Upper lobe of right lung (tissue), 1 donor: ENCODE results near the gene FMNL2. TPM values are rescaled to one million over a fixed set of nuclear protein-coding genes. Genes with fewer than 3 reads are reported as not detected.

Source experiments
- ATAC-seq: fragments of 200-7000 bp; cut with Tn5 transposase; one replicate; pipeline ENCODE4 v1.9.1; 2020; ENCODE audit warnings: mild to moderate bottlenecking, moderate library complexity
- DNase-seq: peaks from one replicate; pipeline ENCODE4 v3.0.0-alpha.2; 2020
- H3K27ac ChIP-seq: fragments of 200-600 bp; one replicate; pipeline ENCODE4 v1.8.0; 2022
- H3K27me3 ChIP-seq: fragments of 200-600 bp; one replicate; pipeline ENCODE4 v1.8.0; 2022; ENCODE audit warnings: mild to moderate bottlenecking
- H3K36me3 ChIP-seq: fragments of 200-600 bp; one replicate; pipeline ENCODE4 v1.8.0; 2022
- H3K4me1 ChIP-seq: fragments of 200-600 bp; one replicate; pipeline ENCODE4 v1.8.0; 2022
- H3K4me3 ChIP-seq: fragments of 200-600 bp; one replicate; pipeline ENCODE4 v1.8.0; 2022; ENCODE audit warnings: mild to moderate bottlenecking
- H3K9me3 ChIP-seq: fragments of 200-600 bp; one replicate; pipeline ENCODE4 v1.8.0; 2022
- intact Hi-C: fragments of 100-400 bp; cut with DNase I; formaldehyde crosslinking; loops from one replicate; pipeline ENCODE4 v1.11.0; 2022
- total RNA-seq: library from RNA; stranded (reverse); fragmentation: NEBNext Ultra II Directional; extraction: Animal tissue kit (Norgen Biotek cat#: 25700); gene quantifications from one replicate; pipeline ENCODE4 v1.2.1, GENCODE V29; 2021
- TF ChIP-seq, protein P1 (sequence below): fragments of 200-600 bp; IDR thresholded peaks from one replicate; pipeline ENCODE4 v1.8.0; 2022; ENCODE audit warnings: antibody characterized with exemption
- donor health status: DM: no; HTN: yes; CAD: no; lungs with severe emphysema.

The FMNL2 gene
- total RNA-seq, 1 donor from 2014 or later = 69.5 TPM

DNA sequence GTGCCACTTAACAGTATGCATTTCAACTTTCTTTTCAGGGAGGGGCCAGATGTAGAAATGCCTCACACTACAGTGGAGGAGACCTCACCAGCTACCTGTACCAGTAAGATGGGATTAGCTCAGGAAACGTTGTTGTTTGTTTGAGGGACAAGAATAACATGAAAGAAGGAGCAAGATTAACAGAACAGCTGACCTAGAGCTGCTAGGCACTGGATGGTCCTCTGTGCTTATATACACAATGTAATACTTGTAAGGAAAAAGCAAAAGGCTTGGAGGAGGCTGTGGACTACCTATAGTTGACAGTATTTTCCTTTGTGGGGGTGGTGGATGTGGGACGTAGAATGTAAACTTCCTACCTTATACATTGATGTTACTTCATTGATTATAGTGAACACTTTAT is 154.4 kb downstream of the FMNL2 start:
- no peak overlapping the region for H3K27ac ChIP-seq
- H3K27me3 ChIP-seq = no peaks in the 10 kb centered on the region
- ATAC-seq (no peak), DNase-seq (no peak)
- no peaks in the 10 kb centered on the region for H3K36me3 ChIP-seq
- peaks cover 43% of the 10 kb centered on the region for H3K4me1 ChIP-seq
- no peaks in the 10 kb centered on the region for H3K9me3 ChIP-seq
- TF ChIP-seq, protein P1, sequence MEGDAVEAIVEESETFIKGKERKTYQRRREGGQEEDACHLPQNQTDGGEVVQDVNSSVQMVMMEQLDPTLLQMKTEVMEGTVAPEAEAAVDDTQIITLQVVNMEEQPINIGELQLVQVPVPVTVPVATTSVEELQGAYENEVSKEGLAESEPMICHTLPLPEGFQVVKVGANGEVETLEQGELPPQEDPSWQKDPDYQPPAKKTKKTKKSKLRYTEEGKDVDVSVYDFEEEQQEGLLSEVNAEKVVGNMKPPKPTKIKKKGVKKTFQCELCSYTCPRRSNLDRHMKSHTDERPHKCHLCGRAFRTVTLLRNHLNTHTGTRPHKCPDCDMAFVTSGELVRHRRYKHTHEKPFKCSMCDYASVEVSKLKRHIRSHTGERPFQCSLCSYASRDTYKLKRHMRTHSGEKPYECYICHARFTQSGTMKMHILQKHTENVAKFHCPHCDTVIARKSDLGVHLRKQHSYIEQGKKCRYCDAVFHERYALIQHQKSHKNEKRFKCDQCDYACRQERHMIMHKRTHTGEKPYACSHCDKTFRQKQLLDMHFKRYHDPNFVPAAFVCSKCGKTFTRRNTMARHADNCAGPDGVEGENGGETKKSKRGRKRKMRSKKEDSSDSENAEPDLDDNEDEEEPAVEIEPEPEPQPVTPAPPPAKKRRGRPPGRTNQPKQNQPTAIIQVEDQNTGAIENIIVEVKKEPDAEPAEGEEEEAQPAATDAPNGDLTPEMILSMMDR = no peak
- no peak overlapping the region for H3K4me3 ChIP-seq
- intact Hi-C loops = no loop called here

DNA sequence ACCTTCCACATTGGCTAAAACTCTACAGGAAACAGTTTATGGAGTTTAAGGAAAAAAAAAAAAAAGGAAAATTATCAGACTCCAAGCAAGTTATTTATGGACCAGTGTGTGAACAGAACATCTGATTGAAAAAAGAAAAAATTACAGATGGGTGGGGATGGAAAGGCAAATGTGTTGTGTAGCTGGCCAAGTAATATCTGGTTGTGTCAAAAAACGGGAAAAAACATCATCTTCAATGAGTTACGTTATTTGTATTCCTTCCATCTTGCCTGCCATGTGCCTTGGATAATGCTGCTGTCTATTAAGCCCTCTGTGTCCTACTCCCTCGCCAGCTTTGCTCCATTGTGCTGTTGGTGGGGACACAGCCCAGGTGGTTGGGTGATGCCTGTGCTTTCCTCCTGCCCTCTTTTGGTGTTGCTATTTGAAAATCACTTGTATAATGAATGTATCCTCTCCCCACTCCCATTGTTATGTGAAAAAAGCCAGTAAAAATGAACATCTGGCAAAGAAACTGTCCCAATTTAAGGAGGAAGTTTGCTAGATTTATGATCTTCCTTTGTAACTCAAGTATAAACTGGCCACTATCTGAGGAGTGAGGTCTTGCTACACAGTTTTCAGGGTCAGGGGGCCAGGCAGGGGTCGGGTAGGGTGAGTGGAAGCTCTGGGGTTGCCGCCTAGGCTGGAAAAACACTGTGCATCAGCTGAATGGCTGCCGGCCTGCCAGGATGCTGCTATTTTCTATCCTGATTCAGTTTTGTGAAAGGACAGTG is 155.9 kb downstream of the FMNL2 start:
- H3K36me3 ChIP-seq = no peaks in the 10 kb centered on the region
- H3K9me3 ChIP-seq = no peaks in the 10 kb centered on the region
- no peak overlapping the region for H3K4me3 ChIP-seq
- peaks cover 37% of the 10 kb centered on the region for H3K4me1 ChIP-seq
- intact Hi-C loops = no loop called here
- DNase-seq = no peak
- H3K27me3 ChIP-seq = no peaks in the 10 kb centered on the region
- ATAC-seq = peak; percentile 14
- TF ChIP-seq, protein P1 = no peak
- no peak overlapping the region for H3K27ac ChIP-seq

DNA sequence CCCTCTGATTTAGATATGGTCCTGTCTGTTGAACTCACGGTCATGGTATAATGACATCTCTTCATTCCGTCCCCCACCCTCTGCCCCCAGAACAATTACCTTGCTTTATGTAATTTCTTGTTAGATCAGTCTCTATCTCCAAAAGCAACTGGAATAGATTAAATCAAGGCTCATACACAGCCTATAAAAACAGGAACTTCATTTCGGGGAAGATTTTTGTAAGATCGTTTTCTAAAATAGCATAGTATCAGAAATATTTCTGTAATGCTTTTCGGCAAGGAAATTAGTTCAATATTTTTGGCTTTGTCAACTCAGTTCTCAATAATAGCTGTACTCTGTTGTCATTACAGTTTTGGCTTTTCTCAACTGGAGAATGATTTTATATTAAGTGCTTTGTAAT is 157.2 kb downstream of the FMNL2 start:
- ATAC-seq (no peak), DNase-seq (no peak)
- Histone ChIP-seq H3K27me3 (no peaks in the 10 kb centered on the region), H3K36me3 (no peaks in the 10 kb centered on the region), H3K4me3 (no peak overlapping the region), H3K4me1 (peaks cover 36% of the 10 kb centered on the region), H3K9me3 (no peaks in the 10 kb centered on the region), H3K27ac (peak overlapping the region; percentile 4)
- intact Hi-C loops = no loop called here
- TF ChIP-seq, protein P1 = no peak

DNA sequence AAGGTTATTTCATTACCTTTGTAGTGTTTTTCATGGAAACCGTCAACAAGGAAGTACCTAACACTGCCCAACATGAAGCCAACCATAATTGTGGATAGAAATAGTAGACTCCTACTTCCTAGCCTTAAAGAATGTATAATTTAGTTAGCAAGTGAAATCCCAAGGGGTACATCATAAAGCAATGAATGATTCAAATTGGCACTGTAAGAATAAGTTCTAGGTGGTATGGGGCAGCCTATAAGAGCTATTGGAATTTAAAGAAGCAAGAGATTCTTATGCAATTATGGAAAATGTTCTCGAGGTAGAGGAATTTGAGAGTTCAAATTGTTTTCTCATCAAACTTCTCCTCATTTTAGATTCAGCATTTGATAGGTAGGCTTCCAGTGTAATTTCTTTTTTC is 157.9 kb downstream of the FMNL2 start:
- no peak overlapping the region for H3K27ac ChIP-seq
- no peaks in the 10 kb centered on the region for H3K36me3 ChIP-seq
- intact Hi-C loops = no loop called here

DNA sequence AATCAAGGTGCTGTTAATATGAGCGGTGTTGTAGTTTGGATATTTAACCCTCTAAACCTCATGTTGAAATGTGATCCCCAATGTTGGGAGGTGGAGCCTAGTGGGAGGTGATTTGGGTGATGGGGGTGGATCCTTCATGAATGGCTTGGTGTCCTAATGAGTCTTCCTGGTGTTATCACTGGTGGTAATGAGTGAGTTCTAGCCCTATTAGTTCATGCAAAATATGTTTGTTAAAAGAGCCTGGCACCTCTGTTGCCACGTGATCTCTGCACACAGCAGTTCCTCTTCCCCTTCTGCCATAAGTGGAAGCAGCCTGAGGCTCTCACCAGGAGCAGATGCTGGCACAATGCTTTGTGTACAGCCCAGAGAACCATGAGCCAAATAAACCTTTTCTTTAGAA is 158.4 kb downstream of the FMNL2 start:
- no peaks in the 10 kb centered on the region for H3K27me3 ChIP-seq
- no peak for DNase-seq
- peaks cover 41% of the 10 kb centered on the region for H3K4me1 ChIP-seq
- no peak overlapping the region for H3K4me3 ChIP-seq
- no peaks in the 10 kb centered on the region for H3K9me3 ChIP-seq
- TF ChIP-seq, protein P1 = no peak
- H3K27ac ChIP-seq = no peak overlapping the region
- intact Hi-C loops = no loop called here
- peak; percentile 13 for ATAC-seq
- H3K36me3 ChIP-seq = no peaks in the 10 kb centered on the region

More for the DNA sequence above, 157.9 kb downstream of the FMNL2 start:
- no peak for DNase-seq
- peaks cover 36% of the 10 kb centered on the region for H3K4me1 ChIP-seq
- H3K4me3 ChIP-seq = no peak overlapping the region
- H3K9me3 ChIP-seq = no peaks in the 10 kb centered on the region
- H3K27me3 ChIP-seq = no peaks in the 10 kb centered on the region
- no peak for ATAC-seq
- TF ChIP-seq, protein P1 = no peak
